OCI-M2 (cell line): ENCODE measurements around the gene HSDL2.
"Not testable (repeated sequence)": the region's sequence is repeated elsewhere in the genome, so short reads cannot be mapped to it uniquely, and the experiment has no call there.

Source experiments
- DNase-seq: peaks from one replicate; lab custom pipeline; 2025; ENCODE audit not compliant: unreplicated experiment; lab: John Stamatoyannopoulos, UW

The HSDL2 gene

GRCh38 chr9:112494153-112494552 is 114.2 kb downstream of the HSDL2 start:
- no peak for DNase-seq

GRCh38 chr9:112495614-112496013 is 115.7 kb downstream of the HSDL2 start:
- DNase-seq, result no peak

- DNase-seq, result no peak
These were observed 116.3 kb downstream of the HSDL2 start for GRCh38 chr9:112496074-112496722.

- DNase-seq, result no peak
These were observed 120.9 kb downstream of the HSDL2 start for GRCh38 chr9:112500842-112501241.

GRCh38 chr9:112501287-112501686 is 121.4 kb downstream of the HSDL2 start:
- no peak for DNase-seq

GRCh38 chr9:112502175-112502946 is 122.5 kb downstream of the HSDL2 start:
- DNase-seq, result no peak

- DNase-seq, result no peak
These were observed 123.3 kb downstream of the HSDL2 start for GRCh38 chr9:112503170-112503569.

GRCh38 chr9:112505086-112505485 is 125.2 kb downstream of the HSDL2 start:
- no peak for DNase-seq

- no peak for DNase-seq
These were observed 125.7 kb downstream of the HSDL2 start for GRCh38 chr9:112505607-112506006.

- no peak for DNase-seq
These were observed 126.7 kb downstream of the HSDL2 start for GRCh38 chr9:112506571-112506970.

GRCh38 chr9:112507001-112507680 is 127.2 kb downstream of the HSDL2 start:
- no peak for DNase-seq

GRCh38 chr9:112508377-112508776 is 128.5 kb downstream of the HSDL2 start:
- DNase-seq, result no peak

- not testable (repeated sequence) for DNase-seq
These were observed 132.5 kb downstream of the HSDL2 start for GRCh38 chr9:112512377-112512776.

- DNase-seq, result no peak
These were observed 136.9 kb downstream of the HSDL2 start for GRCh38 chr9:112516769-112517168.

- DNase-seq, result no peak
These were observed 140.2 kb downstream of the HSDL2 start for GRCh38 chr9:112520069-112520468.

- no peak for DNase-seq
These were observed 140.7 kb downstream of the HSDL2 start for GRCh38 chr9:112520656-112521055.
